ENCODE results near the gene SLC25A19. TPM values are rescaled to one million over a fixed set of nuclear protein-coding genes. Genes with fewer than 3 reads are reported as not detected.

SLC25A19 gene
- polyA plus RNA-seq, 1 of the 3 experiments (the other 2 are of a cell fraction): 11.7 TPM

- TF ChIP-seq MXI1 (IDR thresholded peaks at IDR 0.05; ENCODE audit: low read depth, low read length) (peak; percentile 98), RXRA (IDR thresholded peaks at IDR 0.05; ENCODE audit: borderline replicate concordance, low read depth) (no peak), RFX5 (IDR thresholded peaks at IDR 0.05; ENCODE audit: low read length) (no peak), USF2 (IDR thresholded peaks at IDR 0.05; ENCODE audit: borderline replicate concordance, low read depth, low read length) (no peak), TAF1 (IDR thresholded peaks at IDR 0.05; ENCODE audit: borderline replicate concordance, low read depth, low read length) (peak; percentile 54; the same call in 1 of the 2 replicates), EP300 (IDR thresholded peaks at IDR 0.05; ENCODE audit: borderline replicate concordance in 1 of 2, low read depth in 1 of 2, low read length in 1 of 2) (no peak), EZH2phosphoT487 (IDR thresholded peaks at IDR 0.05; ENCODE audit: borderline replicate concordance, low read depth) (no peak), MEF2A (IDR thresholded peaks at IDR 0.05; ENCODE audit: borderline replicate concordance, low read depth) (no peak), CHD2 (IDR thresholded peaks at IDR 0.05; ENCODE audit: low read length, partially characterized antibody) (peak; percentile 97), GATA2 (CRISPR knock-in tag; IDR thresholded peaks at IDR 0.05) (no peak), YY1 (IDR thresholded peaks at IDR 0.05; ENCODE audit: low read depth) (peak; percentile 85), RCOR1 (IDR thresholded peaks at IDR 0.05; ENCODE audit: low read length) (no peak), NFIC (IDR thresholded peaks at IDR 0.05; ENCODE audit: borderline replicate concordance) (no peak)
These were observed at the start of gene SLC25A19 (continued) for GRCh38 chr17:75289115-75289831.

- WGBS (ENCODE audit: low lambda C conversion rate): 56% methylated on average over 6 of the region's 6 CpGs
- peak overlapping the region in 1 of 2 experiments; percentile 19; a peak in 1 of 4 replicates for H3K27ac ChIP-seq (ENCODE audit: low read depth in 2 of 2, low read length in 1 of 2)
- H3K4me3 ChIP-seq (ENCODE audit: low read depth in 2 of 2, low read length in 1 of 2): no peak overlapping the region
- H3K4me2 ChIP-seq: peak overlapping the region; percentile 10; the same call in 1 of the 2 replicates
- no peaks in the 10 kb centered on the region for H3K9me3 ChIP-seq
- H3K79me2 ChIP-seq (ENCODE audit: insufficient read depth): peaks cover 94% of the 10 kb centered on the region
- no peak for DNase-seq
- H2AFZ ChIP-seq (ENCODE audit: low read depth): no peak overlapping the region
- H3K36me3 ChIP-seq (replicated peaks in 1 of 2; ENCODE audit: control insufficient read depth in 1 of 2, insufficient read depth in 2 of 2, low read length in 1 of 2): peaks cover 0 to 3% of the 10 kb centered on the region in 2 experiments
- peaks cover 6 to 9% of the 10 kb centered on the region in 2 experiments; a peak in 3 of 4 replicates for H3K4me1 ChIP-seq (ENCODE audit: control insufficient read depth in 1 of 2, insufficient read depth in 2 of 2, low read depth in 1 of 2, low read length in 1 of 2)
- no peaks in the 10 kb centered on the region for H3K9me2 ChIP-seq
- no peaks in the 10 kb centered on the region for H3K27me3 ChIP-seq (ENCODE audit: insufficient read depth)
- POLR2A ChIA-PET: no interaction called here
- peaks cover 79% of the 10 kb centered on the region for H4K20me1 ChIP-seq (ENCODE audit: insufficient read depth)
- CTCF ChIA-PET: interaction anchor here (0.7 to 8.0 kb wide), 7 partner anchors 11 to 74 kb away, joined by 3 to 56 read pairs (median 5); partner anchors contain the start of gene MIF4GD
- H3K9ac ChIP-seq: no peak overlapping the region
- TF ChIP-seq ELF1 (IDR thresholded peaks at IDR 0.05) (no peak), JUND (IDR thresholded peaks at IDR 0.05) (no peak; the same call in 1 of the 2 replicates), TCF12 (IDR thresholded peaks at IDR 0.05) (peak; percentile 27)
- peaks cover 24% of the 10 kb centered on the region for H3F3A ChIP-seq (replicated peaks; ENCODE audit: insufficient read depth)
These were observed 49.1 kb upstream of the SLC25A19 start for GRCh38 chr17:75338335-75338734.

Data from SK-N-SH (cell line).